Right lobe of liver (tissue), 4 donors: ENCODE results near the gene TBC1D1.

ENCODE experiments used
- CTCF ChIP-seq, 4 donors: fragments of 200-600 bp in 3 of 4; fragments of 450-650 bp in 1 of 4; IDR thresholded peaks; one replicate each; pipeline versions ENCODE4 v1.5.1 to v1.8.0; 2016 to 2022; ENCODE audit warnings: antibody characterized with exemption in 4 of 4, mild to moderate bottlenecking in 2 of 4
- POLR2A ChIP-seq: fragments of 450-650 bp; IDR thresholded peaks from one replicate; pipeline ENCODE4 v1.6.1; 2017; ENCODE audit warnings: antibody characterized with exemption, mild to moderate bottlenecking
- donor health status: DM: no; HTN: no; CAD: no.
- donor health status: DM: no; HTN: no; CAD: no.
- donor health status: DM: no; HTN: yes; CAD: no.

- no peak for TF ChIP-seq CTCF (IDR thresholded peaks at IDR 0.05)
- TF ChIP-seq POLR2A: no peak
Observed at GRCh38 chr4:38152305-38152704, 261.4 kb downstream of the TBC1D1 start.
